Measurements from ENCODE around the gene OR1M1. TPM values are rescaled to one million over a fixed set of nuclear protein-coding genes. Genes with fewer than 3 reads are reported as not detected.
A peak's percentile ranks its signal among the peaks of the same experiment; 100 is the strongest.

Gene OR1M1
- total and polyA plus RNA-seq, 9 of the 15 experiments (the other 6 are each of a cell fraction or from before 2014, with no cell fraction given) = not detected

DNA sequence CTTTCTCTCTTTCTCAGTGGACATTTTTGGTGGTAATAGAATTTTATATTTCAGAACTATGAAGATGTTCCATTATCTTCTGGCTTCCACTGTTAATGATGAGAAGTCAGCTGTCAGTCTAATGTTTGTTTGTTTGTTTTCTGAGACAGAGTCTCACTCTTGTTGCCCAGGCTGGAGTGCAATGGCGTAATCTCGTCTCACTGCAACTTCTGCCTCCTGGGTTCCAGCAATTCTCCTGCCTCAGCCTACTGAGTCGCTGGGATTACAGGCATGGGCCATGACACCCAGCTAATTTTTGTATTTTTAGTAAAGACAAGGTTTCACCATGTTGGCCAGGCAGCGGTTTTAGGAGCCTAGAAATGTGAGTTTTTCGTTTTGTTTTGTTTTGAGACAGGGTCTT, 58.1 kb downstream of the OR1M1 start (continued):
- TF ChIP-seq CBX1 (IDR thresholded peaks at IDR 0.05; ENCODE audit: low read depth) (peak; percentile 90), ETV5 (CRISPR knock-in tag; IDR thresholded peaks at IDR 0.05; ENCODE audit: low read depth) (no peak), TRIM24 (IDR thresholded peaks at IDR 0.05) (peak; percentile 39 to 78; a peak in 2 of 4 replicates), ZFP1 (CRISPR knock-in tag; IDR thresholded peaks at IDR 0.05) (0 out of 2 replicates have a peak, but pooled peaks have one; percentile 31)
- TF ChIP-seq, protein P1, sequence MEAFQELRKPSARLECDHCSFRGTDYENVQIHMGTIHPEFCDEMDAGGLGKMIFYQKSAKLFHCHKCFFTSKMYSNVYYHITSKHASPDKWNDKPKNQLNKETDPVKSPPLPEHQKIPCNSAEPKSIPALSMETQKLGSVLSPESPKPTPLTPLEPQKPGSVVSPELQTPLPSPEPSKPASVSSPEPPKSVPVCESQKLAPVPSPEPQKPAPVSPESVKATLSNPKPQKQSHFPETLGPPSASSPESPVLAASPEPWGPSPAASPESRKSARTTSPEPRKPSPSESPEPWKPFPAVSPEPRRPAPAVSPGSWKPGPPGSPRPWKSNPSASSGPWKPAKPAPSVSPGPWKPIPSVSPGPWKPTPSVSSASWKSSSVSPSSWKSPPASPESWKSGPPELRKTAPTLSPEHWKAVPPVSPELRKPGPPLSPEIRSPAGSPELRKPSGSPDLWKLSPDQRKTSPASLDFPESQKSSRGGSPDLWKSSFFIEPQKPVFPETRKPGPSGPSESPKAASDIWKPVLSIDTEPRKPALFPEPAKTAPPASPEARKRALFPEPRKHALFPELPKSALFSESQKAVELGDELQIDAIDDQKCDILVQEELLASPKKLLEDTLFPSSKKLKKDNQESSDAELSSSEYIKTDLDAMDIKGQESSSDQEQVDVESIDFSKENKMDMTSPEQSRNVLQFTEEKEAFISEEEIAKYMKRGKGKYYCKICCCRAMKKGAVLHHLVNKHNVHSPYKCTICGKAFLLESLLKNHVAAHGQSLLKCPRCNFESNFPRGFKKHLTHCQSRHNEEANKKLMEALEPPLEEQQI (IDR thresholded peaks at IDR 0.05) = 0 out of 2 replicates have a peak, but pooled peaks have one; percentile 28

Small RNA genes lying within 50 kb of the gene (small RNA-seq; reads per million reads assigned to genes)
- not detected for gene OR1M4P

Other genes with a start within 250 kb of the OR1M1 start
Only the 7 nearest of the 10 such genes appear.
- gene MUC16, start 76.7 kb upstream of the OR1M1 start, total RNA-seq (2014; rRNA removed) = not detected in 2 replicates
- gene MUC16, start 76.7 kb upstream of the OR1M1 start, total RNA-seq (2014; rRNA removed; fragmentation: Illumina TruSeq; extraction: Trizol) = not detected in 2 replicates
- gene MUC16, start 76.7 kb upstream of the OR1M1 start, total RNA-seq (2015; rRNA removed; fragmentation: Illumina TruSeq; extraction: Trizol) = not detected in 2 replicates
- gene MUC16, start 76.7 kb upstream of the OR1M1 start, total RNA-seq (2021) = not detected in 2 replicates
- not detected in 2 replicates for gene MUC16, start 76.7 kb upstream of the OR1M1 start, polyA plus RNA-seq (2011; rRNA removed)
- gene MUC16, start 76.7 kb upstream of the OR1M1 start, polyA plus RNA-seq (2014; fragmentation: Illumina TruSeq; extraction: Trizol) = not detected in 2 replicates
- gene MUC16, start 76.7 kb upstream of the OR1M1 start, polyA plus RNA-seq (2014; fragmentation: Nextera tagmentation; extraction: Ambion mirVana) = not detected
- gene MUC16, start 76.7 kb upstream of the OR1M1 start, polyA plus RNA-seq (2014; rRNA removed) = not detected in 2 replicates
- not detected in 2 replicates for gene OR7G2, start 20.4 kb downstream of the OR1M1 start, total RNA-seq (2014; rRNA removed)
- gene OR7G2, start 20.4 kb downstream of the OR1M1 start, total RNA-seq (2014; rRNA removed; fragmentation: Illumina TruSeq; extraction: Trizol) = not detected in 2 replicates
- not detected in 2 replicates for gene OR7G2, start 20.4 kb downstream of the OR1M1 start, total RNA-seq (2015; rRNA removed; fragmentation: Illumina TruSeq; extraction: Trizol)
- not detected in 2 replicates for gene OR7G2, start 20.4 kb downstream of the OR1M1 start, total RNA-seq (2021)
- 0.16 and 0.20 TPM in 2 replicates for gene OR7G2, start 20.4 kb downstream of the OR1M1 start, polyA plus RNA-seq (2011; rRNA removed)
- not detected in 2 replicates for gene OR7G2, start 20.4 kb downstream of the OR1M1 start, polyA plus RNA-seq (2014; fragmentation: Illumina TruSeq; extraction: Trizol)
- not detected for gene OR7G2, start 20.4 kb downstream of the OR1M1 start, polyA plus RNA-seq (2014; fragmentation: Nextera tagmentation; extraction: Ambion mirVana)
- gene OR7G2, start 20.4 kb downstream of the OR1M1 start, polyA plus RNA-seq (2014; rRNA removed) = not detected in 2 replicates
- not detected in 2 replicates for gene OR7G1, start 28.7 kb downstream of the OR1M1 start, total RNA-seq (2014; rRNA removed)
- gene OR7G1, start 28.7 kb downstream of the OR1M1 start, total RNA-seq (2014; rRNA removed; fragmentation: Illumina TruSeq; extraction: Trizol) = not detected in 2 replicates
- not detected in 2 replicates for gene OR7G1, start 28.7 kb downstream of the OR1M1 start, total RNA-seq (2015; rRNA removed; fragmentation: Illumina TruSeq; extraction: Trizol)
- gene OR7G1, start 28.7 kb downstream of the OR1M1 start, total RNA-seq (2021) = not detected in 2 replicates
- not detected in 2 replicates for gene OR7G1, start 28.7 kb downstream of the OR1M1 start, polyA plus RNA-seq (2011; rRNA removed)
- not detected in 2 replicates for gene OR7G1, start 28.7 kb downstream of the OR1M1 start, polyA plus RNA-seq (2014; fragmentation: Illumina TruSeq; extraction: Trizol)
- not detected for gene OR7G1, start 28.7 kb downstream of the OR1M1 start, polyA plus RNA-seq (2014; fragmentation: Nextera tagmentation; extraction: Ambion mirVana)
- not detected in 2 replicates for gene OR7G1, start 28.7 kb downstream of the OR1M1 start, polyA plus RNA-seq (2014; rRNA removed)
- not detected in 2 replicates for gene OR7G3, start 39.9 kb downstream of the OR1M1 start, total RNA-seq (2014; rRNA removed)
- not detected in 2 replicates for gene OR7G3, start 39.9 kb downstream of the OR1M1 start, total RNA-seq (2014; rRNA removed; fragmentation: Illumina TruSeq; extraction: Trizol)
- gene OR7G3, start 39.9 kb downstream of the OR1M1 start, total RNA-seq (2015; rRNA removed; fragmentation: Illumina TruSeq; extraction: Trizol) = not detected in 2 replicates
- gene OR7G3, start 39.9 kb downstream of the OR1M1 start, total RNA-seq (2021) = not detected in 2 replicates
- not detected in 2 replicates for gene OR7G3, start 39.9 kb downstream of the OR1M1 start, polyA plus RNA-seq (2011; rRNA removed)
- not detected in 2 replicates for gene OR7G3, start 39.9 kb downstream of the OR1M1 start, polyA plus RNA-seq (2014; fragmentation: Illumina TruSeq; extraction: Trizol)
- gene OR7G3, start 39.9 kb downstream of the OR1M1 start, polyA plus RNA-seq (2014; fragmentation: Nextera tagmentation; extraction: Ambion mirVana) = not detected
- not detected in 2 replicates for gene OR7G3, start 39.9 kb downstream of the OR1M1 start, polyA plus RNA-seq (2014; rRNA removed)
- 17.3 and 21.7 TPM in 2 replicates for gene ZNF317, start 53.3 kb downstream of the OR1M1 start, total RNA-seq (2014; rRNA removed)
- 35.4 and 37.7 TPM in 2 replicates for gene ZNF317, start 53.3 kb downstream of the OR1M1 start, total RNA-seq (2014; rRNA removed; fragmentation: Illumina TruSeq; extraction: Trizol)
- 31.4 and 34.8 TPM in 2 replicates for gene ZNF317, start 53.3 kb downstream of the OR1M1 start, total RNA-seq (2015; rRNA removed; fragmentation: Illumina TruSeq; extraction: Trizol)
- 37.1 and 43.2 TPM in 2 replicates for gene ZNF317, start 53.3 kb downstream of the OR1M1 start, total RNA-seq (2021)
- 20.1 and 23.1 TPM in 2 replicates for gene ZNF317, start 53.3 kb downstream of the OR1M1 start, polyA plus RNA-seq (2011; rRNA removed)
- gene ZNF317, start 53.3 kb downstream of the OR1M1 start, polyA plus RNA-seq (2014; fragmentation: Illumina TruSeq; extraction: Trizol) = 38.6 and 40.5 TPM in 2 replicates
- 10 to 100 TPM; 23.9 to 37.9 TPM for gene ZNF317, start 53.3 kb downstream of the OR1M1 start, polyA plus RNA-seq (2014; fragmentation: Nextera tagmentation; extraction: Ambion mirVana)
- 17.3 and 18.6 TPM in 2 replicates for gene ZNF317, start 53.3 kb downstream of the OR1M1 start, polyA plus RNA-seq (2014; rRNA removed)
- 0.05 and 0.20 TPM in 2 replicates for gene OR7D2, start 91.9 kb downstream of the OR1M1 start, total RNA-seq (2014; rRNA removed)
- 0.45 and 0.51 TPM in 2 replicates for gene OR7D2, start 91.9 kb downstream of the OR1M1 start, total RNA-seq (2014; rRNA removed; fragmentation: Illumina TruSeq; extraction: Trizol)
- gene OR7D2, start 91.9 kb downstream of the OR1M1 start, total RNA-seq (2015; rRNA removed; fragmentation: Illumina TruSeq; extraction: Trizol) = 0.43 and 0.72 TPM in 2 replicates
- 0.40 and 0.49 TPM in 2 replicates for gene OR7D2, start 91.9 kb downstream of the OR1M1 start, total RNA-seq (2021)
- gene OR7D2, start 91.9 kb downstream of the OR1M1 start, polyA plus RNA-seq (2011; rRNA removed) = 0.75 and 1.2 TPM in 2 replicates
- gene OR7D2, start 91.9 kb downstream of the OR1M1 start, polyA plus RNA-seq (2014; fragmentation: Illumina TruSeq; extraction: Trizol) = 0.39 and 0.62 TPM in 2 replicates
- under 1 TPM; 0.22 to 0.25 TPM for gene OR7D2, start 91.9 kb downstream of the OR1M1 start, polyA plus RNA-seq (2014; fragmentation: Nextera tagmentation; extraction: Ambion mirVana)
- 0.42 and 0.45 TPM in 2 replicates for gene OR7D2, start 91.9 kb downstream of the OR1M1 start, polyA plus RNA-seq (2014; rRNA removed)
- not detected in 2 replicates for gene OR7D4, start 132.5 kb downstream of the OR1M1 start, total RNA-seq (2014; rRNA removed)
- not detected in 2 replicates for gene OR7D4, start 132.5 kb downstream of the OR1M1 start, total RNA-seq (2014; rRNA removed; fragmentation: Illumina TruSeq; extraction: Trizol)
- gene OR7D4, start 132.5 kb downstream of the OR1M1 start, total RNA-seq (2015; rRNA removed; fragmentation: Illumina TruSeq; extraction: Trizol) = not detected in 2 replicates
- not detected in 2 replicates for gene OR7D4, start 132.5 kb downstream of the OR1M1 start, total RNA-seq (2021)
- gene OR7D4, start 132.5 kb downstream of the OR1M1 start, polyA plus RNA-seq (2011; rRNA removed) = not detected in 2 replicates
- not detected in 2 replicates for gene OR7D4, start 132.5 kb downstream of the OR1M1 start, polyA plus RNA-seq (2014; fragmentation: Illumina TruSeq; extraction: Trizol)
- not detected for gene OR7D4, start 132.5 kb downstream of the OR1M1 start, polyA plus RNA-seq (2014; fragmentation: Nextera tagmentation; extraction: Ambion mirVana)
- not detected in 2 replicates for gene OR7D4, start 132.5 kb downstream of the OR1M1 start, polyA plus RNA-seq (2014; rRNA removed)

Data from K562 (cell line).